Measurements from ENCODE around the gene TMTC4.

DNA sequence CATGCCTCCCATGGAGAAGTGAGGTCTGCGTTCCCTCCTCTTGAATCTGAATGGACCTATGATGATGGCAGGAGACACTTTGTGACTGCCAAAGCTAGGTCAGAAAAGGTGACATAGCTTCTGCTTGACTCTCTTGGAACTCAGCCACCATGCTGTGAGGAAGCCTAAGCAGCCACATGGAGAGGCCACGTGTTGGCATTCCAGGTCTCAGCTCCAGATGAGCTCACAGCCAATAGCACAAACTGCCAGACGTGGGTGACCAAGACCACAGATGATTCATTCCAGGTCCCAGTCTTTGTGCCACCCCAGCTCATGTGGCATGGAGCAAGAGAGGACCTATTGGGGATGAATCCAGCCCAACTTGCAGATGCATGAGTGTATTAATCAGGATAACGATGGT lies 77.3 kb downstream of the TMTC4 start:
- TF ChIP-seq, protein P1, sequence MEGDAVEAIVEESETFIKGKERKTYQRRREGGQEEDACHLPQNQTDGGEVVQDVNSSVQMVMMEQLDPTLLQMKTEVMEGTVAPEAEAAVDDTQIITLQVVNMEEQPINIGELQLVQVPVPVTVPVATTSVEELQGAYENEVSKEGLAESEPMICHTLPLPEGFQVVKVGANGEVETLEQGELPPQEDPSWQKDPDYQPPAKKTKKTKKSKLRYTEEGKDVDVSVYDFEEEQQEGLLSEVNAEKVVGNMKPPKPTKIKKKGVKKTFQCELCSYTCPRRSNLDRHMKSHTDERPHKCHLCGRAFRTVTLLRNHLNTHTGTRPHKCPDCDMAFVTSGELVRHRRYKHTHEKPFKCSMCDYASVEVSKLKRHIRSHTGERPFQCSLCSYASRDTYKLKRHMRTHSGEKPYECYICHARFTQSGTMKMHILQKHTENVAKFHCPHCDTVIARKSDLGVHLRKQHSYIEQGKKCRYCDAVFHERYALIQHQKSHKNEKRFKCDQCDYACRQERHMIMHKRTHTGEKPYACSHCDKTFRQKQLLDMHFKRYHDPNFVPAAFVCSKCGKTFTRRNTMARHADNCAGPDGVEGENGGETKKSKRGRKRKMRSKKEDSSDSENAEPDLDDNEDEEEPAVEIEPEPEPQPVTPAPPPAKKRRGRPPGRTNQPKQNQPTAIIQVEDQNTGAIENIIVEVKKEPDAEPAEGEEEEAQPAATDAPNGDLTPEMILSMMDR (conservative IDR thresholded peaks at IDR 0.05; ENCODE audit: low read depth, low read length), result no peak
- TF ChIP-seq EZH2 (IDR thresholded peaks at IDR 0.05; ENCODE audit: low read length, unreplicated experiment) (no peak), EZH2phosphoT487 (IDR thresholded peaks at IDR 0.05; ENCODE audit: borderline replicate concordance, low read length) (no peak)

Data from PC-3 (cell line).